HepG2 (cell line): ENCODE results near the gene DSTN. TPM values are rescaled to one million over a fixed set of nuclear protein-coding genes. Genes with fewer than 3 reads are reported as not detected.
A peak's percentile ranks its signal among the peaks of the same experiment; 100 is the strongest.

ENCODE experiments used
- ATAC-seq: fragments of 200-7000 bp; cut with Tn5 transposase; 3 replicates; pipeline ENCODE4 v1.9.1; 2020; ENCODE audit warnings: mild to moderate bottlenecking, moderate library complexity
- BruUV-seq: library from RNA; stranded (reverse); fragments of 400-500 nt; replicated peaks from 2 replicates; lab custom pipeline; 2021; lab: Mats Ljungman, UMichigan
- CTCF ChIA-PET: fragments of 300-600 bp; formaldehyde crosslinking; extraction: SDS; loops from one replicate; lab custom pipeline; 2021; ENCODE audit warnings: low total read pairs, inconsistent platforms, low intra/inter-chr PET ratio; lab: Yijun Ruan, JAX
- POLR2A ChIA-PET: fragments of 350-600 bp; sonication (Branson Sonifier 250); formaldehyde crosslinking; loops from one replicate; lab custom pipeline; 2020; ENCODE audit warnings: antibody characterized with exemption, inconsistent platforms; lab: Yijun Ruan, JAX
- DNase-seq: peaks from one replicate; pipeline ENCODE4 v3.0.0-alpha.2; 2015; ENCODE audit warnings: low spot score
- FAIRE-seq: peaks from 3 replicates; lab custom pipeline; 2011; peaks lifted over from hg19 to GRCh38; lab: Jason Lieb, UNC
- H2AFZ ChIP-seq: one replicate; pipeline ENCODE4 v1.6.1; 2011; ENCODE audit warnings: low read length, inconsistent platforms
- H3K27ac ChIP-seq: fragments of 300-600 bp; 3 replicates; pipeline ENCODE4 v1.8.0; 2011; ENCODE audit warnings: mixed run types, mild to moderate bottlenecking, mixed read lengths, low read length, inconsistent platforms; ENCODE audit not compliant: insufficient read depth; ENCODE audit errors: extremely low read length
- H3K27me3 ChIP-seq, 2 experiments: fragments of 200-600 bp in 1 of 2; 2 replicates in 1 of 2; 3 replicates in 1 of 2; pipeline versions ENCODE4 v1.6.0 to v1.8.0; 2011; ENCODE audit warnings: low read length in 2 of 2, mild to moderate bottlenecking in 2 of 2, moderate library complexity in 2 of 2, inconsistent platforms in 1 of 2; ENCODE audit not compliant: insufficient read depth in 2 of 2, control insufficient read depth in 1 of 2
- H3K36me3 ChIP-seq, 2 experiments: fragments of 200-600 bp in 1 of 2; replicated peaks in 1 of 2; 2 replicates in 1 of 2; 3 replicates in 1 of 2; pipeline versions ENCODE4 v1.5.1 to v1.8.0; 2011; ENCODE audit warnings: low read length in 2 of 2, inconsistent platforms in 1 of 2; ENCODE audit not compliant: insufficient read depth in 2 of 2, control insufficient read depth in 1 of 2
- H3K4me1 ChIP-seq: 2 replicates; pipeline ENCODE4 v1.5.1; 2012; ENCODE audit warnings: low read length, inconsistent platforms; ENCODE audit not compliant: insufficient read depth
- H3K4me2 ChIP-seq: 2 replicates; pipeline ENCODE4 v1.6.0; 2011; ENCODE audit warnings: low read depth, low read length, inconsistent platforms
- H3K4me3 ChIP-seq, 3 experiments: fragments of 200-600 bp in 1 of 3; sonication (generic), shearing (Covaris generic) in 1 of 3; replicated peaks in 1 of 3; 2 replicates each; pipeline ENCODE4 v1.5.1; 2011 to 2016; ENCODE audit warnings: low read length in 3 of 3, inconsistent platforms in 2 of 3, low read depth in 2 of 3, mild to moderate bottlenecking in 2 of 3, control low read depth in 1 of 3, mixed read lengths in 1 of 3; ENCODE audit not compliant: insufficient read depth in 1 of 3
- H3K79me2 ChIP-seq: one replicate; pipeline ENCODE4 v1.6.1; 2011; ENCODE audit warnings: low read length, inconsistent platforms; ENCODE audit not compliant: insufficient read depth
- H3K9ac ChIP-seq: 2 replicates; pipeline ENCODE4 v1.6.0; 2011; ENCODE audit warnings: mild to moderate bottlenecking, low read depth, low read length, inconsistent platforms; ENCODE audit not compliant: insufficient read depth
- H3K9me3 ChIP-seq: 2 replicates; pipeline ENCODE4 v1.5.1; 2012; ENCODE audit warnings: mild to moderate bottlenecking, low read length
- H4K20me1 ChIP-seq: 2 replicates; pipeline ENCODE4 v1.6.0; 2011; ENCODE audit warnings: inconsistent platforms, mild to moderate bottlenecking, low read length, moderate library complexity; ENCODE audit not compliant: insufficient read depth
- CERS6 ChIP-seq: sonication (generic); formaldehyde crosslinking; IDR thresholded peaks from 2 replicates; pipeline ENCODE4 v1.5.0; 2020; ENCODE audit warnings: missing genetic modification reagents
- ESRRA ChIP-seq: sonication (generic); formaldehyde crosslinking; IDR thresholded peaks from 2 replicates; pipeline ENCODE4 v1.5.1; 2020; ENCODE audit warnings: mild to moderate bottlenecking, low read depth, missing genetic modification reagents
- HNRNPL ChIP-seq: fragments of 200-400 bp; formaldehyde crosslinking; IDR thresholded peaks from 2 replicates; pipeline ENCODE4 v1.6.1; 2017; ENCODE audit warnings: mild to moderate bottlenecking, low read depth, low read length
- MBD4 ChIP-seq: IDR thresholded peaks from 2 replicates; pipeline ENCODE4 v1.6.1; 2012; ENCODE audit warnings: low read length, inconsistent platforms, borderline replicate concordance
- SALL2 ChIP-seq: sonication (generic); formaldehyde crosslinking; IDR thresholded peaks from 2 replicates; pipeline ENCODE4 v1.8.1; 2023; ENCODE audit warnings: mild to moderate bottlenecking, missing genetic modification reagents, inconsistent platforms
- SNAPC2 ChIP-seq: sonication (generic); formaldehyde crosslinking; IDR thresholded peaks from 2 replicates; pipeline ENCODE4 v1.8.1; 2022; ENCODE audit warnings: mild to moderate bottlenecking, missing genetic modification reagents
- ZNF138 ChIP-seq: sonication (generic); formaldehyde crosslinking; IDR thresholded peaks from 2 replicates; pipeline ENCODE4 v1.5.0; 2020; ENCODE audit warnings: mild to moderate bottlenecking, low read depth, missing genetic modification reagents
- ZNF280D ChIP-seq: sonication (generic); formaldehyde crosslinking; IDR thresholded peaks from 2 replicates; pipeline ENCODE4 v1.5.1; 2020; ENCODE audit warnings: mild to moderate bottlenecking, missing genetic modification reagents
- ZNF331 ChIP-seq: sonication (generic); formaldehyde crosslinking; IDR thresholded peaks from 2 replicates; pipeline ENCODE4 v1.4.0; 2020; ENCODE audit warnings: missing genetic modification reagents
- ZNF343 ChIP-seq: sonication (generic); formaldehyde crosslinking; IDR thresholded peaks from 2 replicates; pipeline ENCODE4 v1.4.0; 2020; ENCODE audit warnings: mild to moderate bottlenecking, missing genetic modification reagents
- ZNF446 ChIP-seq: sonication (generic); formaldehyde crosslinking; IDR thresholded peaks from 2 replicates; pipeline ENCODE4 v1.5.0; 2020; ENCODE audit warnings: mild to moderate bottlenecking, missing genetic modification reagents
- ZNF709 ChIP-seq: sonication (generic); formaldehyde crosslinking; IDR thresholded peaks from 2 replicates; pipeline ENCODE4 v1.5.0; 2020; ENCODE audit warnings: mild to moderate bottlenecking, missing genetic modification reagents
- ZNF776 ChIP-seq: sonication (generic); formaldehyde crosslinking; IDR thresholded peaks from 2 replicates; pipeline ENCODE4 v1.4.0; 2020; ENCODE audit warnings: mild to moderate bottlenecking, missing genetic modification reagents
- WGBS: methylation state at CpG from one replicate; pipeline ENCODE4 v1.1.6; 2017; ENCODE audit warnings: low lambda C conversion rate; 5-methylcytosine and 5-hydroxymethylcytosine counted together
- in situ Hi-C: cut with HindIII; loops from 2 replicates; pipeline ENCODE4 v1.10.0; 2017; ENCODE audit warnings: low pct_unique_long_range_greater_than_20kb; ENCODE audit not compliant: extremely low pct_ligation_motif_present
- intact Hi-C: fragments of 100-400 bp; cut with micrococcal nuclease; formaldehyde crosslinking; loops from one replicate; pipeline ENCODE4 v1.10.0; 2022; ENCODE audit not compliant: unreplicated experiment
- polyA plus RNA-seq, 8 experiments: library from polyadenylated mRNA; depleted of rRNA in 3 of 8; stranded (reverse) in 7 of 8; unstranded in 1 of 8; fragments of >200 nt; fragmentation: Illumina TruSeq in 4 of 8; extraction: Trizol in 4 of 8; gene quantifications; 2 replicates each; pipeline versions ENCODE4 v1.2.1 to v1.2.3, GENCODE V29; 2011 to 2016; ENCODE audit warnings: low read depth in 4 of 8, missing spikeins in 1 of 8, mixed read lengths in 1 of 8; ENCODE audit not compliant: insufficient read depth in 1 of 8
- total RNA-seq, 5 experiments: library from RNA; depleted of rRNA; stranded (reverse); fragments of >200 nt; fragmentation: Illumina TruSeq; extraction: Trizol; gene quantifications; 2 replicates each; pipeline ENCODE4 v1.2.3, GENCODE V29; 2016; ENCODE audit warnings: low read depth in 1 of 5
- TF ChIP-seq, protein P1 (sequence below): sonication (generic); formaldehyde crosslinking; IDR thresholded peaks from 2 replicates; pipeline ENCODE4 v1.4.0; 2020; ENCODE audit warnings: mild to moderate bottlenecking, missing genetic modification reagents
- TF ChIP-seq, protein P2 (sequence below): sonication (generic); formaldehyde crosslinking; IDR thresholded peaks from 2 replicates; pipeline ENCODE4 v1.4.0; 2020; ENCODE audit warnings: missing genetic modification reagents

The DSTN gene
- total and polyA plus RNA-seq, 2 of the 13 experiments (the other 11 are each of a cell fraction or from before 2014, with no cell fraction given): 27.6 to 106 TPM

DNA sequence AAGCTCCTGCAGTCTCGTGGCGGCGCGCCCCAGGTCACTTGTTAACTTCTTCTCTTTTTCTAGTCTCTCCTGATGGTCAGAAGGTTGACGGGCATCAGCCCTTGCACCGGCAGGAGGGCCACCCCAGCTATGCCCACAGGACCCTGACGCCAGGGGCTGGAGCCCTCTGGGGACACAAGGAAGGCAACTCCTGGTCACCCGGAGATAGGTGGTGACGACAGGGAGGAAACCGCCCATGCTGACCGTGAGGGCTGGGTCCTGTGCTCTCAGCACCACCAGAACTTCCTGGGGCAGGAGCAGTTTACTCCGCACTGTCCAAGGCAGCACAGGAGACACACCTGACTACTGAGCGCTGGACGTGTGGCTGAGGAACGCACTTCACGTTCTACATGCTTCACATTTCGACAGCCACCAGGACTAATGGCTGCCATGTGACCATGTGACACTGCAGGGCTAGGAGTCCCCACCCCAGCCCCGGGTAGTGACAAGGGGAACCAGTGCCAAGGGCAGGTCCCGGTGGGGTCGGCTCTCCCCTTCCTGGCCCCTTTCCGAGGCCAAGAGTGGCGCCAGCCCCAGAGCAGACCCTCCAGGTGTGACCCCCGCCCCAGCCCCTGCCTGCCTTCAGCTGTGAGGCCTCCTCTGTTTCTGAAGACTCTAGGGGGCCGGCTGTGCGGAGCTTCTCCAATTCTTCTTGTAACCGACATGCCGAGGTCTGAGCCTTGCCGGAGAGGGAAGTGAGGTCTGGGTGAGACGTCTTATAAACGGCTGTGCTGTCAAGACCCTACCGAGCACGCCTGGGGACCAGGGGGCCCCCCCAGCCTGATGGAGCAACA is 45.2 kb downstream of the DSTN start (continued):
- TF ChIP-seq, protein P1, sequence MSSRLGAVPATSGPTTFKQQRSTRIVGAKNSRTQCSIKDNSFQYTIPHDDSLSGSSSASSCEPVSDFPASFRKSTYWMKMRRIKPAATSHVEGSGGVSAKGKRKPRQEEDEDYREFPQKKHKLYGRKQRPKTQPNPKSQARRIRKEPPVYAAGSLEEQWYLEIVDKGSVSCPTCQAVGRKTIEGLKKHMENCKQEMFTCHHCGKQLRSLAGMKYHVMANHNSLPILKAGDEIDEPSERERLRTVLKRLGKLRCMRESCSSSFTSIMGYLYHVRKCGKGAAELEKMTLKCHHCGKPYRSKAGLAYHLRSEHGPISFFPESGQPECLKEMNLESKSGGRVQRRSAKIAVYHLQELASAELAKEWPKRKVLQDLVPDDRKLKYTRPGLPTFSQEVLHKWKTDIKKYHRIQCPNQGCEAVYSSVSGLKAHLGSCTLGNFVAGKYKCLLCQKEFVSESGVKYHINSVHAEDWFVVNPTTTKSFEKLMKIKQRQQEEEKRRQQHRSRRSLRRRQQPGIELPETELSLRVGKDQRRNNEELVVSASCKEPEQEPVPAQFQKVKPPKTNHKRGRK: 0 out of 2 replicates have a peak, but pooled peaks have one; percentile 49
- TF ChIP-seq HNRNPL (0 out of 2 replicates have a peak, but pooled peaks have one; percentile 20), ZNF343 (CRISPR knock-in tag) (0 out of 2 replicates have a peak, but pooled peaks have one; percentile 37)

DNA sequence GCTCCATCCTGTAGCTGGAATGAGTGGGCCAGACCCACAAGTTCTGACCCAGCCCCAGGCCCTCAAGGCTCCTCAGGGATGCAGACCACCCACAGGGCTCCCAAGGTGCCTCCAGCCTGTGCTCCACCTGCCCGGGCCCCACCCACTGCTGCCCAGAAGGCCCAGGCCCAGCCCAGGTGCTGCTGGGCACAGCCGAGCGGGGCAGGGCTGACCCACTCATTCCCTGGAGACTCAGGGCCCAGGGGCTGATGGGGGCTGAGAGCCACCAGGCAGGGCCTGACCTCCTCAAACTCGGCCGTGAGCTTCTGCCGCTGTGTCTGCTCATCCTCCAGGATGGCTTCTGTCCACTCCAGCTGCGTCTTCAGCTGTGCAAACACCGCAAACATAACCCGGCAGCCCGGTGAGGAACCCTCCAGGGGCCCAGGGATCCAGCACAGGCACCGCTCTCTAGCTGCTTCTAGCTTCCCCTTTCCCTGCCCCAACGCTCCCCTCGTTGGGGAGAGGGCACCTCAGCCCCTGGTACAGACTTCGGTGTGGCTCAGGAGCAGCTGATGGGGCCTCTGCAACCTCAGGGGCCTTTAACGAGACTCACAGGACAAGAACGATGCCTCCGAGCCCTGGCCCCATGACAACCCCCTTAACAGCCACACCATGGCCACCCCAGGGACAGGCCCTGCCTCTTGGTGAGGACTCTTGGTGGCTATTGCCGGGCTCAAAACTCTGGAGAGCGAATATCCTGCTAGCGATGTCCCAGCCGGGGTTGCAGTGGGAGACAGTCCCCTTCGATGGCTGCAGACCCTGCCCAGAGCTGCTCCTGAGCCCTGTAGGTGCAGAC is 46.0 kb downstream of the DSTN start:
- CTCF ChIA-PET: no interaction called here
- no peak overlapping the region for H3K4me3 ChIP-seq
- intact Hi-C loops: no loop called here
- no peaks in the 10 kb centered on the region for H3K27me3 ChIP-seq
- DNase-seq (no peak), FAIRE-seq (no peak), ATAC-seq (no peak)
- no peak overlapping the region for H2AFZ ChIP-seq
- H3K36me3 ChIP-seq: peaks cover 57 to 69% of the 10 kb centered on the region in 2 experiments
- POLR2A ChIA-PET: no interaction called here
- no TSS peak for BruUV-seq
- no peak overlapping the region for H3K4me2 ChIP-seq
- in situ Hi-C loops: no loop called here
- H3K4me1 ChIP-seq: peaks cover 22% of the 10 kb centered on the region
- no peak overlapping the region for H3K9ac ChIP-seq
- H3K27ac ChIP-seq: no peak overlapping the region
- no peaks in the 10 kb centered on the region for H3K9me3 ChIP-seq
- WGBS: 83% methylated on average over 22 of the region's 22 CpGs
- no peaks in the 10 kb centered on the region for H3K79me2 ChIP-seq
- H4K20me1 ChIP-seq: peaks cover 28% of the 10 kb centered on the region; the same call in 1 of the 2 replicates
- TF ChIP-seq, protein P2, sequence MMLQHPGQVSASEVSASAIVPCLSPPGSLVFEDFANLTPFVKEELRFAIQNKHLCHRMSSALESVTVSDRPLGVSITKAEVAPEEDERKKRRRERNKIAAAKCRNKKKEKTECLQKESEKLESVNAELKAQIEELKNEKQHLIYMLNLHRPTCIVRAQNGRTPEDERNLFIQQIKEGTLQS (CRISPR knock-in tag): no peak
- TF ChIP-seq SALL2 (CRISPR knock-in tag) (no peak), ZNF446 (CRISPR knock-in tag) (no peak), ZNF709 (no peak), ZNF280D (no peak), ESRRA (no peak), SNAPC2 (CRISPR knock-in tag) (no peak), ZNF138 (CRISPR knock-in tag) (no peak), CERS6 (CRISPR knock-in tag) (no peak), MBD4 (no peak), ZNF331 (no peak), ZNF776 (0 out of 2 replicates have a peak, but pooled peaks have one; percentile 46)
